ENCODE measurements around the gene CDKN2A. TPM values are rescaled to one million over a fixed set of nuclear protein-coding genes. Genes with fewer than 3 reads are reported as not detected.

Gene CDKN2A
- 10 to 100 TPM; 20.4 to 67.5 TPM for total RNA-seq
- 12.9 TPM for polyA plus RNA-seq (ENCODE audit: insufficient read depth, low read depth, low replicate concordance)
- long read RNA-seq, donor 1 = 0 reads
- long read RNA-seq, donor 2, partial matches to known transcripts = 0 of 3 reads
- long read RNA-seq, donor 2, other reads (novel, unspliced or antisense) = 0 of 3 reads

DNA sequence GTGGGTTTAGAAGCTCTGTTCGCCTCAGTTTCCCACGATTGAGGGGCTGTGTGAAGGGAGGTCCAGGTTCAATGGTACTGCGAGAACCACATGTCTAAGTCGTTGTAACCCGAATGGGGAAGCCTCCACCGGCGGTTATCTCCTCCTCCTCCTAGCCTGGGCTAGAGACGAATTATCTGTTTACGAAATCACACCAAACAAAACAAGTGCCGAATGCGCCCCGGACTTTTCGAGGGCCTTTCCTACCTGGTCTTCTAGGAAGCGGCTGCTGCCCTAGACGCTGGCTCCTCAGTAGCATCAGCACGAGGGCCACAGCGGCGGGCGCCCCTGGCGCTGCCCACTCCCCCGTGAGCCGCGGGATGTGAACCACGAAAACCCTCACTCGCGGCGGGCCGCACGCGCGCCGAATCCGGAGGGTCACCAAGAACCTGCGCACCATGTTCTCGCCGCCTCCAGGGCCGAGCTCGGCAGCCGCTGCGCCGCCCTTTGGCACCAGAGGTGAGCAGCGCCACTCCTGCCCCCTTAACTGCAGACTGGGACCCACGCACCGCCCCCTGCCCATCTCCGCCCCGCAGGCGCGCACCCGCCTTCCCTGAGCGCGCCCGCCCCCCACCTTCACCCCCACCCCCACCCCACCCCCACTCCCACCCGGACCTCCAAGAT, at the start of gene CDKN2A:
CDKN2A (minus strand) TSS at position 500 of the 663 bp plus-strand sequence.
- peaks cover 8% of the 10 kb centered on the region for H3K4me1 ChIP-seq
- no peaks in the 10 kb centered on the region for H3K36me3 ChIP-seq (ENCODE audit: low read depth, missing control alignments)
- TF ChIP-seq CTCF (IDR thresholded peaks at IDR 0.05) = no peak
- no peak for TF ChIP-seq POLR2A (IDR thresholded peaks at IDR 0.05)
- no peaks in the 10 kb centered on the region for H3K27me3 ChIP-seq
- intact Hi-C loops (cut with DNase I; ENCODE audit: low total_unique reads) = no loop called here
- 7 to 16% methylated on average over 18 to 51 of the region's 53 CpGs for WGBS, 2 donors
- peak within 1 kb of the TSS; percentile 61 to 89 for H3K27ac ChIP-seq
- peak; percentile 61 for DNase-seq
- H3K4me3 ChIP-seq = peak within 1 kb of the TSS; percentile 77 to 82
- no peaks in the 10 kb centered on the region for H3K9me3 ChIP-seq

- Histone ChIP-seq H3K9me3 (no peaks in the 10 kb centered on the region), H3K36me3 (ENCODE audit: low read depth, missing control alignments) (no peaks in the 10 kb centered on the region), H3K27ac (no peak overlapping the region), H3K27me3 (no peaks in the 10 kb centered on the region), H3K4me1 (no peaks in the 10 kb centered on the region), H3K4me3 (no peak overlapping the region)
- intact Hi-C loops (cut with DNase I; ENCODE audit: low total_unique reads) = no loop called here
- WGBS, 2 donors = 47 to 48% methylated on average over 3 of the region's 3 CpGs
- DNase-seq = no peak
- no peak for TF ChIP-seq CTCF (IDR thresholded peaks at IDR 0.05)
- TF ChIP-seq POLR2A (IDR thresholded peaks at IDR 0.05) = no peak
These were observed 49.7 kb upstream of the CDKN2A start for GRCh38 chr9:22043928-22044327.

GRCh38 chr9:22041775-22042174, 47.6 kb upstream of the CDKN2A start:
- H3K9me3 ChIP-seq = no peaks in the 10 kb centered on the region
- H3K36me3 ChIP-seq (ENCODE audit: low read depth, missing control alignments) = no peaks in the 10 kb centered on the region
- no peak for DNase-seq
- no peak overlapping the region for H3K27ac ChIP-seq
- TF ChIP-seq POLR2A (IDR thresholded peaks at IDR 0.05) (no peak), CTCF (IDR thresholded peaks at IDR 0.05) (no peak)
- intact Hi-C loops (cut with DNase I; ENCODE audit: low total_unique reads) = no loop called here
- no peaks in the 10 kb centered on the region for H3K4me1 ChIP-seq
- H3K27me3 ChIP-seq = no peaks in the 10 kb centered on the region
- WGBS, 2 donors = 65 to 77% methylated on average over 1 of the region's 1 CpG
- no peak overlapping the region for H3K4me3 ChIP-seq

DNA sequence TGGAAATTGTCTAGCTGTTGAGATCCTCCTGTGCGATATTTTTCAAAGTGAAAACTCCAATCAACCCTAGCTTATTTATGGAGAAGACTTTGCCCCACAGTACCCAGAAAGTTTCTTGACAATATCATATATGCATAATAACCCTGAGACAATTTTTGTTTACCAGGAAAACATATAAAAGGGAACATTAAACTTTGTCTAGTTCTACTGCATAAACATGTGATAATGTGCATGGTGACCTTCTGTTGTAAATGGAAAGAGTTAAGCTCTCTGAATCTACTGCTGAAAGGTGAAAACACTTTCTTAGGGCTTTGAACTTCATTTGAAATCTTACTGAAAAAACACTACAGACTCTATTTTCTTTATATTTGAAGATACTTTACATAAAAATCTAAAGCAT, 47.2 kb upstream of the CDKN2A start:
- Histone ChIP-seq H3K4me3 (no peak overlapping the region), H3K36me3 (ENCODE audit: low read depth, missing control alignments) (no peaks in the 10 kb centered on the region), H3K27ac (no peak overlapping the region), H3K4me1 (no peaks in the 10 kb centered on the region), H3K27me3 (no peaks in the 10 kb centered on the region), H3K9me3 (no peaks in the 10 kb centered on the region)
- TF ChIP-seq POLR2A (IDR thresholded peaks at IDR 0.05) = no peak
- no peak for TF ChIP-seq CTCF (IDR thresholded peaks at IDR 0.05)
- DNase-seq = no peak
- WGBS, 2 donors = 86 to 92% methylated on average over 1 of the region's 1 CpG
- intact Hi-C loops (cut with DNase I; ENCODE audit: low total_unique reads) = no loop called here

- no peak for TF ChIP-seq CTCF (IDR thresholded peaks at IDR 0.05)
- TF ChIP-seq POLR2A (IDR thresholded peaks at IDR 0.05) = no peak
- no peak for DNase-seq
- H3K9me3 ChIP-seq = no peaks in the 10 kb centered on the region
- H3K27ac ChIP-seq = no peak overlapping the region
- H3K4me1 ChIP-seq = no peaks in the 10 kb centered on the region
- no peak overlapping the region for H3K4me3 ChIP-seq
- no peaks in the 10 kb centered on the region for H3K27me3 ChIP-seq
- intact Hi-C loops (cut with DNase I; ENCODE audit: low total_unique reads) = no loop called here
- 74 to 84% methylated on average over 1 of the region's 1 CpG for whole genome bisulfite sequencing, 2 donors
- no peaks in the 10 kb centered on the region for H3K36me3 ChIP-seq (ENCODE audit: low read depth, missing control alignments)
These were observed 46.6 kb upstream of the CDKN2A start for GRCh38 chr9:22040760-22041159.
